GM19468 (cell line): ENCODE results near the gene ZSWIM3.
A peak's percentile ranks its signal among the peaks of the same experiment; 100 is the strongest.
"Not testable (repeated sequence)": the region's sequence is repeated elsewhere in the genome, so short reads cannot be mapped to it uniquely, and the experiment has no call there.

ENCODE experiments used
- ATAC-seq: cut with Tn5 transposase; IDR thresholded peaks from one replicate; pipeline ENCODE4 v1.9.1; 2021; ENCODE audit warnings: mild to moderate bottlenecking, moderate library complexity, moderate number of reproducible peaks; ENCODE audit not compliant: unreplicated experiment; ENCODE audit errors: extremely low read depth

The ZSWIM3 gene

GRCh38 chr20:45853484-45853883, 3.9 kb upstream of the ZSWIM3 start:
- no peak for ATAC-seq

GRCh38 chr20:45857882-45858216, 435 bp downstream of the ZSWIM3 start:
- no peak for ATAC-seq

GRCh38 chr20:45859916-45860315, 2.5 kb downstream of the ZSWIM3 start:
- no peak for ATAC-seq

GRCh38 chr20:45860560-45861220, 3.3 kb downstream of the ZSWIM3 start:
- ATAC-seq, result no peak

- no peak for ATAC-seq
These were observed 4.0 kb downstream of the ZSWIM3 start for GRCh38 chr20:45861221-45862075.

GRCh38 chr20:45863543-45864470, 6.4 kb downstream of the ZSWIM3 start:
- no peak for ATAC-seq

GRCh38 chr20:45866454-45866853, 9.0 kb downstream of the ZSWIM3 start:
- no peak for ATAC-seq

GRCh38 chr20:45867136-45867818, 9.9 kb downstream of the ZSWIM3 start:
- ATAC-seq, result no peak

GRCh38 chr20:45867819-45868176, 10.4 kb downstream of the ZSWIM3 start:
- ATAC-seq, result no peak

GRCh38 chr20:45872626-45873025, 15.2 kb downstream of the ZSWIM3 start:
- ATAC-seq, result no peak

GRCh38 chr20:45873409-45874103, 16.1 kb downstream of the ZSWIM3 start:
- no peak for ATAC-seq

GRCh38 chr20:45874104-45874481, 16.7 kb downstream of the ZSWIM3 start:
- ATAC-seq, result not testable (repeated sequence)

- ATAC-seq, result no peak
These were observed 17.2 kb downstream of the ZSWIM3 start for GRCh38 chr20:45874576-45874975.

GRCh38 chr20:45878076-45878761, 20.8 kb downstream of the ZSWIM3 start:
- no peak for ATAC-seq

GRCh38 chr20:45880988-45881788, 23.8 kb downstream of the ZSWIM3 start, which contains the start of gene ZSWIM1:
Gene ZSWIM1 (plus strand): TSS chr20:45881227. CDS start chr20:45882593, 1,366 bp downstream.
- ATAC-seq, result peak; percentile 95

- no peak for ATAC-seq
These were observed 25.2 kb downstream of the ZSWIM3 start for GRCh38 chr20:45882469-45883099.

- ATAC-seq, result no peak
These were observed 25.7 kb downstream of the ZSWIM3 start for GRCh38 chr20:45883100-45883469.
